Smooth muscle cell (in vitro differentiated cells): ENCODE results near the gene BEND7. TPM values are rescaled to one million over a fixed set of nuclear protein-coding genes. Genes with fewer than 3 reads are reported as not detected.

Source experiments
- DNase-seq: peaks from one replicate; lab custom pipeline; 2025; ENCODE audit not compliant: unreplicated experiment; lab: John Stamatoyannopoulos, UW
- H2AFZ ChIP-seq: fragments of 200-600 bp; sonication (generic); 2 replicates; pipeline ENCODE4 v1.6.0; 2016; ENCODE audit warnings: antibody characterized with exemption, low read depth, mild to moderate bottlenecking
- H3F3A ChIP-seq: fragments of 200-600 bp; sonication (generic); 2 replicates; pipeline ENCODE4 v1.6.0; 2017; ENCODE audit warnings: antibody characterized with exemption, low read depth
- H3K27ac ChIP-seq: fragments of 200-600 bp; sonication (generic); 2 replicates; pipeline ENCODE4 v1.5.1; 2016; ENCODE audit warnings: low read depth, mild to moderate bottlenecking
- H3K27me3 ChIP-seq: fragments of 200-600 bp; sonication (generic); 2 replicates; pipeline ENCODE4 v1.6.1; 2016; ENCODE audit warnings: low read depth, mild to moderate bottlenecking
- H3K36me3 ChIP-seq: fragments of 200-600 bp; sonication (generic); 2 replicates; pipeline ENCODE4 v1.5.1; 2016; ENCODE audit warnings: low read depth
- H3K4me1 ChIP-seq: fragments of 200-600 bp; sonication (generic); 2 replicates; pipeline ENCODE4 v1.5.1; 2016; ENCODE audit warnings: low read depth
- H3K4me2 ChIP-seq: fragments of 200-600 bp; sonication (generic); 2 replicates; pipeline ENCODE4 v1.6.0; 2016; ENCODE audit warnings: mild to moderate bottlenecking
- H3K4me3 ChIP-seq: fragments of 200-600 bp; sonication (generic); 2 replicates; pipeline ENCODE4 v1.5.1; 2016; ENCODE audit warnings: mild to moderate bottlenecking
- H3K79me2 ChIP-seq: fragments of 200-600 bp; sonication (generic); 2 replicates; pipeline ENCODE4 v1.6.0; 2016; ENCODE audit warnings: low read depth, mild to moderate bottlenecking
- H3K9ac ChIP-seq: fragments of 200-600 bp; sonication (generic); 2 replicates; pipeline ENCODE4 v1.6.0; 2016; ENCODE audit warnings: low read depth
- H3K9me3 ChIP-seq: fragments of 200-600 bp; sonication (generic); replicated peaks from 2 replicates; pipeline ENCODE4 v1.5.1; 2016; ENCODE audit warnings: low read depth
- H4K20me1 ChIP-seq: fragments of 200-600 bp; sonication (generic); 2 replicates; pipeline ENCODE4 v1.6.0; 2016; ENCODE audit warnings: low read depth
- CTCF ChIP-seq: fragments of 200-600 bp; sonication (generic); IDR thresholded peaks from 2 replicates; pipeline ENCODE4 v1.5.1; 2017; ENCODE audit warnings: borderline replicate concordance, mild to moderate bottlenecking, antibody characterized with exemption; ENCODE audit not compliant: insufficient read depth, poor library complexity, severe bottlenecking
- WGBS: methylation state at CpG from one replicate; pipeline ENCODE4 v1.1.7; 2016; ENCODE audit warnings: low lambda C conversion rate; 5-methylcytosine and 5-hydroxymethylcytosine counted together
- polyA plus RNA-seq: library from polyadenylated mRNA; unstranded; fragments of >200 nt; fragmentation: Nextera tagmentation; extraction: Ambion mirVana; gene quantifications from 2 replicates; pipeline ENCODE4 v1.2.1, GENCODE V29; 2016
- total RNA-seq: library from RNA; depleted of rRNA; stranded (reverse); fragments of >200 nt; gene quantifications from 2 replicates; pipeline ENCODE4 v1.2.3, GENCODE V29; 2014

The BEND7 gene
- total and polyA plus RNA-seq, 2 experiments from 2014 or later: 1.7 to 5.8 TPM

- H3F3A ChIP-seq: no peaks in the 10 kb centered on the region
- no peak for DNase-seq
- H4K20me1 ChIP-seq: no peaks in the 10 kb centered on the region
- no peaks in the 10 kb centered on the region for H3K4me1 ChIP-seq
- 94% methylated on average over 9 of the region's 9 CpGs for WGBS
- no peaks in the 10 kb centered on the region for H3K9me3 ChIP-seq
- no peak overlapping the region for H2AFZ ChIP-seq
- no peaks in the 10 kb centered on the region for H3K27me3 ChIP-seq
- no peak overlapping the region for H3K27ac ChIP-seq
- H3K4me3 ChIP-seq: no peak overlapping the region
- TF ChIP-seq CTCF: no peak
- H3K36me3 ChIP-seq: no peaks in the 10 kb centered on the region
- no peak overlapping the region for H3K4me2 ChIP-seq
- no peaks in the 10 kb centered on the region for H3K79me2 ChIP-seq
- no peak overlapping the region for H3K9ac ChIP-seq
Observed at GRCh38 chr10:13483951-13484350, 44.9 kb downstream of the BEND7 start.

- no peak for TF ChIP-seq CTCF
- Histone ChIP-seq H2AFZ (no peak overlapping the region), H3K27ac (no peak overlapping the region), H3K36me3 (no peaks in the 10 kb centered on the region), H4K20me1 (no peaks in the 10 kb centered on the region), H3K4me2 (no peak overlapping the region), H3K9me3 (no peaks in the 10 kb centered on the region), H3K27me3 (no peaks in the 10 kb centered on the region), H3K79me2 (no peaks in the 10 kb centered on the region), H3K4me3 (no peak overlapping the region), H3K4me1 (no peaks in the 10 kb centered on the region), H3F3A (no peaks in the 10 kb centered on the region), H3K9ac (no peak overlapping the region)
- 92% methylated on average over 3 of the region's 3 CpGs for WGBS
- no peak for DNase-seq
Observed at GRCh38 chr10:13483073-13483472, 45.7 kb downstream of the BEND7 start.

GRCh38 chr10:13481690-13482089 lies 47.1 kb downstream of the BEND7 start:
- Histone ChIP-seq H4K20me1 (no peaks in the 10 kb centered on the region), H3K4me1 (no peaks in the 10 kb centered on the region), H3K9ac (no peak overlapping the region), H3K27ac (no peak overlapping the region), H3K9me3 (no peaks in the 10 kb centered on the region), H3K79me2 (no peaks in the 10 kb centered on the region), H2AFZ (no peak overlapping the region), H3F3A (no peaks in the 10 kb centered on the region), H3K4me3 (no peak overlapping the region), H3K36me3 (no peaks in the 10 kb centered on the region), H3K27me3 (no peaks in the 10 kb centered on the region), H3K4me2 (no peak overlapping the region)
- no peak for DNase-seq
- 92% methylated on average over 10 of the region's 10 CpGs for WGBS
- no peak for TF ChIP-seq CTCF

- Histone ChIP-seq H3K4me1 (no peaks in the 10 kb centered on the region), H3K27ac (no peak overlapping the region), H3K27me3 (no peaks in the 10 kb centered on the region), H3K9me3 (no peaks in the 10 kb centered on the region), H3K4me3 (no peak overlapping the region), H4K20me1 (no peaks in the 10 kb centered on the region), H3K9ac (no peak overlapping the region), H3F3A (no peaks in the 10 kb centered on the region), H3K79me2 (no peaks in the 10 kb centered on the region), H2AFZ (no peak overlapping the region), H3K4me2 (no peak overlapping the region), H3K36me3 (no peaks in the 10 kb centered on the region)
- no peak for DNase-seq
- TF ChIP-seq CTCF: no peak
Observed at GRCh38 chr10:13475124-13475523, 53.7 kb downstream of the BEND7 start.
